Measurements from ENCODE around the gene ACTR3C. TPM values are rescaled to one million over a fixed set of nuclear protein-coding genes. Genes with fewer than 3 reads are reported as not detected.

ACTR3C gene
- total and polyA plus RNA-seq, 2 experiments from 2014 or later: 1.5 to 3.5 TPM

- TF ChIP-seq REST (IDR thresholded peaks at IDR 0.05; ENCODE audit: unreplicated experiment) (no peak), POLR2AphosphoS5 (IDR thresholded peaks at IDR 0.05; ENCODE audit: low read depth) (no peak), ZNF331 (CRISPR knock-in tag; IDR thresholded peaks at IDR 0.05; ENCODE audit: low read depth) (no peak), JUNB (IDR thresholded peaks at IDR 0.05; ENCODE audit: unreplicated experiment) (no peak), ZNF462 (CRISPR knock-in tag; IDR thresholded peaks at IDR 0.05) (no peak), CTCF (conservative IDR thresholded peaks at IDR 0.05; ENCODE audit: low read depth in 2 of 2) (no peak), NANOG (IDR thresholded peaks at IDR 0.05; ENCODE audit: borderline replicate concordance) (no peak), CREB1 (CRISPR knock-in tag; IDR thresholded peaks at IDR 0.05; ENCODE audit: low read depth) (no peak), ZNF114 (CRISPR knock-in tag; IDR thresholded peaks at IDR 0.05) (no peak), EZH2 (IDR thresholded peaks at IDR 0.05; ENCODE audit: low read depth, unreplicated experiment) (no peak), STAT1 (IDR thresholded peaks at IDR 0.05; ENCODE audit: unreplicated experiment) (no peak), EZH2phosphoT487 (IDR thresholded peaks at IDR 0.05; ENCODE audit: unreplicated experiment) (no peak), ETS1 (IDR thresholded peaks at IDR 0.05) (no peak)
- ATAC-seq: no peak
- Histone ChIP-seq H3K9me2 (ENCODE audit: insufficient read depth) (no peaks in the 10 kb centered on the region), H3K4me2 (no peak overlapping the region), H3K36me3 (ENCODE audit: insufficient read depth) (no peaks in the 10 kb centered on the region), H4K20me1 (replicated peaks; ENCODE audit: insufficient read depth) (no peaks in the 10 kb centered on the region), H3F3A (replicated peaks; ENCODE audit: low read depth) (no peaks in the 10 kb centered on the region), H3K79me2 (replicated peaks; ENCODE audit: insufficient read depth) (no peaks in the 10 kb centered on the region), H3K4me3 (no peak overlapping the region), H3K27me3 (ENCODE audit: insufficient read depth) (0 out of 2 replicates have a peak, but pooled peaks cover 3% of the 10 kb centered on the region), H3K27ac (ENCODE audit: low read depth) (no peak overlapping the region), H2AFZ (no peak overlapping the region), H3K4me1 (ENCODE audit: insufficient read depth) (peaks cover 7% of the 10 kb centered on the region)
- no peak overlapping the region for H3K4me3 Mint-ChIP-seq
- H3K9me3 Mint-ChIP-seq: peaks cover 21% of the 10 kb centered on the region
- H3K4me1 Mint-ChIP-seq: peaks cover 7% of the 10 kb centered on the region
- DNase-seq (ENCODE audit: low spot score): no peak
- no peak overlapping the region for H3K27ac Mint-ChIP-seq
- peaks cover 25% of the 10 kb centered on the region for H3K27me3 Mint-ChIP-seq (ENCODE audit: insufficient read depth, low read depth, poor library complexity)
- H3K36me3 Mint-ChIP-seq (ENCODE audit: low read depth): peaks cover 13% of the 10 kb centered on the region
These were observed 16.2 kb downstream of the ACTR3C start for GRCh38 chr7:150307129-150307528.
